ENCODE measurements around the gene SH3PXD2A. TPM values are rescaled to one million over a fixed set of nuclear protein-coding genes. Genes with fewer than 3 reads are reported as not detected.
"Not testable (repeated sequence)": the region's sequence is repeated elsewhere in the genome, so short reads cannot be mapped to it uniquely, and the experiment has no call there.

The SH3PXD2A gene
- total and polyA plus RNA-seq, 8 donors = 3.9 to 16.4 (median 8.0) TPM

DNA sequence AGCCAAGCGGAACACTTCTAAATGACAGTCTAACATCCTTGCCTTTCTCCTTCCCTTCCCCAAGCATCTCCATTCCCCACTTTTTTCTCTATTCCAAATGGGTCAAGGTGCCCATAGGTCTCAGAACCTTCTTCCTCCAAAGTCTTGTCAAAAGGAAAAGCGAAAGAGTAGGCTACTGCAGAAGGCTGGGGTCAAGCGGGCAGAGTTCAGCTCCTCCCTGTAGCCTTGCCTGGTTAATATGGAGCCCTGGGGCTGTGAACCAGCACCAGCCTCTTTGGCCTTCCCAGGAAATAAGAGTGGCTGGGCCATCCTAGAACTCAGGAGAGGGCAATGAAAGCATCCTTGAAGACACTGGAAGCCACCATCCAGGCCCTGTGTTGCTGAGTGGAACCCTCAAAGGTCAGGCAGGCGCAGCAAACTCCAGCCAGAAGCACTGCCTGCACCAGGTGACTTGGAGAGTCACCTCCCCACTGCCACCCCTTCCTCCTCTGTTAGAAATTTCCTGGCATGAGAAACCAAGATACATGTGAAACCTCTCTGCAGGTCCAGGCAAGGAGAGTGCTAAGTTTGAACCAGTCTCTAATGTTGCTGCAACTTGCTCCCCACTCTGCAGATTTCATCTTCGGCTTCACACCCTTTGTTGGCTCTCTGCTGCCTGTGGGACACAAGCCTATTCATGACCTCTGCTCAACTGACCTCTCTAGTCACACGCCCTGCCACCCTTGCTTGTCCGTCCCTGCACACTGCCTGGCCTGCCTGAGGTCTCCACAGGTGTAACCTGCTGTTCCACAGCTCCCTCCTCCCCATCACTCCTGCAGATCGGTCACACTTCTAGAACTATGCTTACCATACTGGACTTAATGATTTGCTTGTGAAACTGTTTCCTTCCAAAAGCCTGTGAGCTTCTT lies 74.9 kb downstream of the SH3PXD2A start:
- ATAC-seq (no peak), FAIRE-seq (no peak), DNase-seq (peak in 1 of 6 donors; percentile 24)
- Histone ChIP-seq H3K9me3 (no peaks in the 10 kb centered on the region), H3K27ac (no peak overlapping the region), H3K27me3 (no peaks in the 10 kb centered on the region), H3K36me3 (no peaks in the 10 kb centered on the region), H3K4me1 (no peaks in the 10 kb centered on the region), H3K4me3 (no peak overlapping the region)
- TF ChIP-seq, protein P1, sequence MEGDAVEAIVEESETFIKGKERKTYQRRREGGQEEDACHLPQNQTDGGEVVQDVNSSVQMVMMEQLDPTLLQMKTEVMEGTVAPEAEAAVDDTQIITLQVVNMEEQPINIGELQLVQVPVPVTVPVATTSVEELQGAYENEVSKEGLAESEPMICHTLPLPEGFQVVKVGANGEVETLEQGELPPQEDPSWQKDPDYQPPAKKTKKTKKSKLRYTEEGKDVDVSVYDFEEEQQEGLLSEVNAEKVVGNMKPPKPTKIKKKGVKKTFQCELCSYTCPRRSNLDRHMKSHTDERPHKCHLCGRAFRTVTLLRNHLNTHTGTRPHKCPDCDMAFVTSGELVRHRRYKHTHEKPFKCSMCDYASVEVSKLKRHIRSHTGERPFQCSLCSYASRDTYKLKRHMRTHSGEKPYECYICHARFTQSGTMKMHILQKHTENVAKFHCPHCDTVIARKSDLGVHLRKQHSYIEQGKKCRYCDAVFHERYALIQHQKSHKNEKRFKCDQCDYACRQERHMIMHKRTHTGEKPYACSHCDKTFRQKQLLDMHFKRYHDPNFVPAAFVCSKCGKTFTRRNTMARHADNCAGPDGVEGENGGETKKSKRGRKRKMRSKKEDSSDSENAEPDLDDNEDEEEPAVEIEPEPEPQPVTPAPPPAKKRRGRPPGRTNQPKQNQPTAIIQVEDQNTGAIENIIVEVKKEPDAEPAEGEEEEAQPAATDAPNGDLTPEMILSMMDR (IDR thresholded peaks at IDR 0.05) = no peak
- WGBS, 2 donors = 80% methylated on average over 8 of the region's 8 CpGs
- intact Hi-C loops (cut with DNase I) = no loop called here

DNA sequence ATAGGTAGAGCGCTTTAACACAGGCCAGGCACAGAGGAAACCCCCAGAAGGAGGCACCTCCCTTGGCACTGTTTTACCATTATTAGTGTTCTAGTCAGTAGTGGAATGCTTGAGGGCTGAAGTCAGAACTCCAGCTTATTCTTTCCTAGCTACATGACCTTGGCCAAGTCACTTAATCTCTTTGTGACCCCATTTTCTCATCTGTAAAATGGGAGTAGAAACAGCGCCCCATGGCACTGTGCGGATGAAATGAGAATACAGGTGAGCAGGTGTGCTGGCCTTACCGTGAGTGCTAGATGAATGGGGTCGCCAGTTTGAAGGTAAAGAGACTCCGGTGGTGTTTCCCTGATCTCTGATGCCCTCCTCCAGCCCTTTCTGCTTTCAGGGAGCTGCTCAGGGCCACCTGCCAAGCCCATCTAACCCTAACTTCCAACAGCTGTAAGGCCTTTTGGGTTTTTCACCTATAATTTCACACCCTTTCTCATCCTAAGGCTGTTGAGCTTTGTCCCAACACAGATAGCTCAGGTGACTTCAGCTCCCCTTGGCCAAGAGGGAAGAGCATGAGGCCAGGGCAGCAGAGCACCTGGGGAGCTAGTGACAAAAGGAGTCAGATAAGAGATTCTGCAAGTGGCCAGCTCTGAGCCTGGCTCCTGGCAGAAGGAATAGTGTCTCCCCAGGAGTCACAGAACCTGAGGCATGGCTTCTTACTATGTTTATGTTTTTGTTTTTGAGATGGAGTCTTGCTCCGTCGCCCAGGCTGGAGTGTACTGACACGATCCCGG lies 76.8 kb downstream of the SH3PXD2A start:
- no peak for DNase-seq
- TF ChIP-seq, protein P1 (IDR thresholded peaks at IDR 0.05) = no peak
- Histone ChIP-seq H3K4me1 (no peaks in the 10 kb centered on the region), H3K27me3 (no peaks in the 10 kb centered on the region), H3K36me3 (no peaks in the 10 kb centered on the region), H3K4me3 (no peak overlapping the region), H3K27ac (no peak overlapping the region), H3K9me3 (no peaks in the 10 kb centered on the region)
- intact Hi-C loops (cut with DNase I) = no loop called here
- WGBS, 2 donors = 93 to 98% methylated on average over 10 of the region's 10 CpGs
- ATAC-seq = no peak
- FAIRE-seq = no peak

DNA sequence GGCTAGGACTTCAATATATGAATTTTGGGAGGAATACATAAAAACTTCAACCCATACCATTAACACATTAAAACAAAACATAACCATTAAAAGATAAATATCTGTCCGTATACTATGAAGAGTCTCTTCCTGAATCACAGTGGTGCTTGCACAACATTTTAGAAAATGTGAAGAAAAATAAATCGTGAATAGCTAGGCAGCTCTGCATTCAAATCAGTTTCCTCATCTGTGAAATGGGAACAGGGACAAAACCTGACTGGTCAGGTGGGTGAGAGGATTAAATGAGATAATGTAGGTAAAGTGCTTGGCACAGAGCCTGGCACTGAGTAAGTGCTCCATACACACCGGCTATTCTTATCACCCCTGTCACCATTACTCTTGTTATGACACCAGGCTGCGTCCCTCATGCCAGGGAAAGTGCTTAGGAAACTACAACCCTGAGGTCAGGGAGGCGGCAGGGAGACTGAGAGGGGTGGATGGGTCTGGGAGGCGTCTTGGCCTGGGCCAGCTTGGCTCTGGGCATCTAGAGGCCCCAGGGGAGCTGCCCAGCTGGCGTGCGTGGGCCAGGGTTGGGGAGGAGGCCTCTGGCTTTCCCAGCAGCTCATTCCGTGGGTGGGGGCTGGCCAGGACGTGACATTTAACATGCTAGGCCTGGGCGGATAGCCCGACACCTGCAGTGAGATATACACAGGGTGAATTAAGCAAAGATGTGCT lies 78.3 kb downstream of the SH3PXD2A start:
- no peak for DNase-seq
- no peak overlapping the region for H3K4me3 ChIP-seq

DNA sequence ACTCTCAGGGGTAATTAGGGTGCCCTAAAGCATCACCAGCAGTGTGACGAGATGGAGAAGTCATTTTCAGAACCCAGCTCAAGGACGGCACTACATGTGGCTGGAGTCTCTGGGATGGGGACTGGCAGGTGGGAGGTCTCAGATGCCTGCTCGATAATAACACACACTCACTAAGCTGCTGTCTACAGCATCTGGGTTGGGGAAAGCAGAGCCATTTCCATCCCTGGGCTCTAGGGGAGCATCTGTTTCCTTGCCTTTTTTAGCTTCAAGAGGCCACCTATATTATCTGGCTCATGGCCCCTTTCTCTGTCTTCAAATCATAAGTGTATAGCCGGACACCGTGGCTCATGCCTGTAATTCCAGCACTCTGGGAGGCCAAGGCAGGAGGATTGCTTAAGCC lies 79.6 kb downstream of the SH3PXD2A start:
- FAIRE-seq (no peak), ATAC-seq (no peak), DNase-seq (no peak)
- Histone ChIP-seq H3K4me1 (peaks cover 0 to 4% (median 3%) of the 10 kb centered on the region in 3 donors), H3K36me3 (no peaks in the 10 kb centered on the region), H3K27ac (no peak overlapping the region), H3K27me3 (no peaks in the 10 kb centered on the region), H3K4me3 (no peak overlapping the region), H3K9me3 (no peaks in the 10 kb centered on the region)
- TF ChIP-seq, protein P1 (IDR thresholded peaks at IDR 0.05) = no peak
- intact Hi-C loops (cut with DNase I) = no loop called here
- WGBS, 2 donors = 88 to 92% methylated on average over 5 of the region's 5 CpGs

More for the DNA sequence above, 78.3 kb downstream of the SH3PXD2A start:
- ATAC-seq = peak in 2 of 4 donors; percentile 3 to 18
- Histone ChIP-seq H3K9me3 (no peaks in the 10 kb centered on the region), H3K27ac (no peak overlapping the region), H3K36me3 (no peaks in the 10 kb centered on the region), H3K4me1 (peaks cover 0 to 4% (median 1%) of the 10 kb centered on the region in 3 donors), H3K27me3 (no peaks in the 10 kb centered on the region)
- WGBS, 2 donors = 53 to 56% methylated on average over 12 of the region's 12 CpGs
- TF ChIP-seq, protein P1 (IDR thresholded peaks at IDR 0.05) = no peak
- intact Hi-C loops (cut with DNase I) = no loop called here
- FAIRE-seq = no peak

DNA sequence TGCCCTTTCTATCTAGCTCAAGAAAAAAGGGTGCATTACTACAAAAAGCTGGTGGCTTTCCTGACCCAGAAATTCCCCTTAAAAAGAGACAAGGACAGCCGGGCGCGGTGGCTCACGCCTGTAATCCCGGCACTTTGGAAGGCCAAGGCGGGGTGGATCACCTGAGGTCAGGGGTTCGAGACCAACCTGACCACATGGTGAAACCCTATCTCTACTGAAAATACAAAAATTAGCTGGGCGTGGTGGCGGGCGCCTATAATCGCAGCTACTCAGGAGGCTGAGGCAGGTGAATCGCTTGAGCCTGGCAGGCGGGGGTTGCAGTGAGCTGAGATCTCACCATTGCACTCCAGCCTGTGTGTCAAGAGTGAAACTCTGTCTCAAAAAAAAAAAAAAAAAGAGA lies 82.5 kb downstream of the SH3PXD2A start:
- H3K27me3 ChIP-seq; DNase-seq; H3K4me1 ChIP-seq; ATAC-seq; H3K9me3 ChIP-seq; intact Hi-C loops (cut with DNase I); FAIRE-seq; H3K36me3 ChIP-seq: not testable (repeated sequence)
- peak overlapping the region in 2 of 4 donors; percentile 1 to 44 for H3K27ac ChIP-seq
- H3K4me3 ChIP-seq = peak overlapping the region in 2 of 4 donors; percentile 27 to 46
- 71 to 72% methylated on average over 13 of the region's 13 CpGs for WGBS, 2 donors

All from pancreas (tissue), 10 donors.